HG03025 (cell line): ENCODE data around the gene NDUFA13.

Experiments used
- ATAC-seq: cut with Tn5 transposase; IDR thresholded peaks from one replicate; pipeline ENCODE4 v1.9.1; 2021; ENCODE audit warnings: mild to moderate bottlenecking, moderate library complexity; ENCODE audit not compliant: unreplicated experiment, low FRiP score

The NDUFA13 gene

DNA sequence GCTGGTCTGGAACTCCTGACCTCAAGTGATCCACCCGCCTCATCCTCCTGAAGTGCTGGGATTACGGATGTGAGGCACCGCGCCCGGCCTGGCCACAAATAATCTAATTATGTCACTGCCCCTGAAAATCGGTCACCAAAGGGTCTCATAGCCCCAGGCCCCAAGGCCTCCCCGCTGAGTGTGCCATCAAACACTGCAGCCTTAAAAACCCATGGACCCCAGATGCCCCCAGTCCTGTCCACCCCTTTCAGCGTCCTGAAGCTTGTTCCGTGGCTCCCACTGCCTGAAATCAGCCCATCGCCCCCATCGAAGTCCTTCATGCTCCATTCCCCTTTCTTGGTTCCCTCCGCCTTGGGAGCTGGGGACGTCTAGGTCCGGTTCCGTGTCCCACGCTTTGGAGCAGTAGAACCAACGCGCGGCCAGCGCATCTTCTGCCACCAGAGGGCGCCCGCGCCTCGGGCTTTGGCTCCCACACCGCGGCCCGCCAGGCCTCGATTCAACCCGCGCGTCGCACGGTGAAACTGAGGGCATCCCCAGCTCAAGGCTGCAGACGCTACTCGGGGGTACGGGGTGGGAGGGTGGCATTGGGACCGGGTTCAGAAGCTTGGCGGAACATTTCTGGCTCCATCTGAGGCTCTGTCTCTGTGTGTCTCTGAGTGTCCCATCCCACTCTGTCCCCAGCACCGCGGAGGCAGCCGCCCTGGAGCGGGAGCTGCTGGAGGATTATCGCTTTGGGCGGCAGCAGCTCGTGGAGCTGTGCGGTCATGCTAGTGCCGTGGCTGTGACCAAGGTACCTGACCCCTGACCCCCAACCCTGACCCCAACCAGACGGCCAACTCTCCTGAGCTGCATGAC, 16.2 kb downstream of the NDUFA13 start:
- no peak for ATAC-seq

DNA sequence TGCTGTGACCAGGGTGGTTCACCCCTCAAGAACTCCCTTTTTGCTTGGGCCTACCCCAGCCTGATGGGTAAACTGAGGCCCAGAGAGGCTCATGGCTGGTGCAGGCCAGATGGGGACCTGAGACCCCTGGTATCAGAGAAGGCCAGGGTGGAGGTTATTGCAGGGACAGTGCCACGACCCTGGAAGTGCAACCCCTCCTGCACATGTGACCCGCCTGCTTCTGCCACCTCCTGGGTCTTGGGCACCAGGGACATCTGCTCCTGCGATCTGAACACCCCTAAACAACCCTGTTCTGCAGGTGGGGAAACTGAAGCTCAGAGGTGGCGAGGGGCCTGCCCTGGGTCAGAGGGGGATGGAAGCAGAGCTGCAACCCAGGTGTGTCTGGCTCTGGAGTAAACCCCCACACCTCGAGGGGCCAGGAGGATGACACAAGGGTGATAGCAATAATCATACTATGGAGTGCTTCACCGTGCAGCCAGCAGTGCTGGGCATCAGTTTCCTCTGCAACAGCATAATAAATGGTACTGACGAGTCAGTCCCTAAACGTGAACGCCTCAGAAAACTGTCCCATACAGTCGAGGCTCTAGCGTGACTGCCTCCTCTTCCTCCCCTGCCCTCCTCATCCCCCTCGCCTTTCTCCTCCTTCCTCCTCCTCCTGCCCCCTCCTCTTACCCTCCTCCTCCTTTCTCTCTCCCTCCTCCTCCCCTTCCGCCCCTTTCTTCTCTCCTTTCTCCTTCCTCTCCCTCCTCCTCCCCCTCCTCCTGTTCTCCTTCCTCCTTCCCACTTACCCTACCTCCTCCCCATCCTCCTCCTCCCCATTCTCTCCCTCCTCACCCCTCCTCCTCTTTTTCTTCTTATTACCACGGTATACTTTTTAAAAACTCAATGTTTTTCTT, 17.0 kb downstream of the NDUFA13 start:
- ATAC-seq, result no peak

DNA sequence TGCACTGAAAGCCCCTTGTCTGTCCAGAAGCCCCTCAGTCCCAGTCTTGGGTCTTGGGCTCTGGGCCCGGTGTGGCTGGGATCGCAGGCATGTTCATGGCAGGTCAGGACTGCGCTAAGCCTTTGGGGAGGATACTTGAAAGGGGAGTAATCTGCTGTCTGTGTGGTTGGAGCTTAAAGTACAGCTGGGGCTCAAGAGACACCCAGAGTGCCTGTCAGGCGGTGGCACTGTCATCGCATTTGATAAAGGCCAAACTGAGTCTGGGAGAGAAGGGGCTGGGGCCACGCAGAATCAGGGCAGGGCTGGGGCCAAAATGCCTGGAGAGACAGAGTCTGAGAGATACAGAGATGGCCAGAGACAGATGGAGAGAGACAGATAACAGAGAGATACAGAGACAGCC, 17.8 kb downstream of the NDUFA13 start:
- no peak for ATAC-seq

DNA sequence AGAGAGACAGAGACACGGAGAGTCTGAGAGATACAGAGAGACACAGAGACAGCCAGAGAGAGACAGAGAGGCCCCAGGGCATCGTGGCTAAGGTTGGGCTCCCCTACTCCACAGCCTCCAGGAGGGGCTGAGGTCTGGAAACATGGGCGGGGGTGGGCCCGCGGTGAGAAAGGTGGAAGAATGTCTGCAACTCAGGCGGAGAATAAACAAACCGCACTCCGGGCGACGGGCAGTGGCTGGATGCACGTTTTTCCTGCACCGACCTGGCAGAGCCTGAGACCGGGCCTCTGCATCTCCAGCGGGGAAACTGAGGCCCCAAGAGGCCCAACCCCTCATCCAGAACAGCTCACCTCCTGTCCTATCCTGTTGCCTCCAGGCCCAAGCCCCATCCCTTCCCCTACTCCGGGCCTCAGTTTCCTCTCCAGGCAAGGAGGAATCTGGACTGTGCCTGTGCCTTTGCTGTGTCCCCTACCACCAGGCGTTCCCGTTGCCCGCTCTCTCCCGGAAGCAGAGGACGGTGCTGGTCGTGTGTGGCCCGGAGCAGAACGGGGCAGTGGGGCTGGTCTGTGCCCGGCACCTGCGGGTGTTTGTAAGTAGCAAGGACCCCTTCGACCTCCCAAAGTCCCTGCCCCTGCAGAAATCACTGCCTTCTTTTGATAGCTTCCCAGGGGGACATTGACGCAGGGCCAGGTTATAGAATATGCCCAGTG, 18.7 kb downstream of the NDUFA13 start:
- no peak for ATAC-seq

DNA sequence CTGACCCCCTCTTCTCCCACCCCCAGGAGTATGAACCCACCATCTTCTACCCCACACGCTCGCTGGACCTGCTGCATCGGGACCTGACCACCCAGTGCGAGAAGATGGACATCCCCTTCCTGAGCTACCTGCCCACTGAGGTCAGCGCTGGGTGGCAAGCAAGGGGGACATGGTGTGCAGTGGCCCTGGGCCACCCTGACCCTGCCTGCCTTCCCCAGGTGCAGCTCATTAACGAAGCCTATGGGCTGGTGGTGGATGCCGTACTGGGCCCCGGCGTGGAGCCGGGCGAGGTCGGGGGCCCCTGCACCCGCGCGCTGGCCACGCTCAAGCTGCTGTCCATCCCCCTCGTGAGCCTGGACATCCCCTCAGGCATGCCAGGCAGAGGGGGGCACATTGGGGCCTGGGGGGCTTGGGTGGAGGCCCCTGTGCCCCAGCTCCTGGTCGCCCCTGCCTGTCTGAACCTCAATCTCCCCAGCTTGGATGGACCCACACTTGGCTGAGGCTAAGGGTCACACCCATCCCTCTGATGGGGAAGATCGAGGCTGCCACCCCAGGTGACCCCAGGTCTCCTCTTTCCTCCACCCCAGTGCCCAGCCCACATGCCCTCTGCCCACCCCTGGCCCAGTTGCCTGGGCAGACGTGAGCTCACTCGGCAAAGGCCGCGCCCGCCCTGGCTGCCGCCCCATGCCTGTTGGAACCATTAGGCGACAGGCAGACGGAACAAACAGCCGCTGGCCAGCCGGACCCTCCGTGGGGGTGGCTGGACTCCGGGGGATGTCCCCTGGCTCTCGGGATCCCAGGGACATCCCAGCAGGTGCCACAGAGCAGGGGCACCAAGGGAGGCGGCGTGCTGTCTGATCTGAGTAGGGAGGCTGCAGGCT, 19.5 kb downstream of the NDUFA13 start:
- no peak for ATAC-seq

DNA sequence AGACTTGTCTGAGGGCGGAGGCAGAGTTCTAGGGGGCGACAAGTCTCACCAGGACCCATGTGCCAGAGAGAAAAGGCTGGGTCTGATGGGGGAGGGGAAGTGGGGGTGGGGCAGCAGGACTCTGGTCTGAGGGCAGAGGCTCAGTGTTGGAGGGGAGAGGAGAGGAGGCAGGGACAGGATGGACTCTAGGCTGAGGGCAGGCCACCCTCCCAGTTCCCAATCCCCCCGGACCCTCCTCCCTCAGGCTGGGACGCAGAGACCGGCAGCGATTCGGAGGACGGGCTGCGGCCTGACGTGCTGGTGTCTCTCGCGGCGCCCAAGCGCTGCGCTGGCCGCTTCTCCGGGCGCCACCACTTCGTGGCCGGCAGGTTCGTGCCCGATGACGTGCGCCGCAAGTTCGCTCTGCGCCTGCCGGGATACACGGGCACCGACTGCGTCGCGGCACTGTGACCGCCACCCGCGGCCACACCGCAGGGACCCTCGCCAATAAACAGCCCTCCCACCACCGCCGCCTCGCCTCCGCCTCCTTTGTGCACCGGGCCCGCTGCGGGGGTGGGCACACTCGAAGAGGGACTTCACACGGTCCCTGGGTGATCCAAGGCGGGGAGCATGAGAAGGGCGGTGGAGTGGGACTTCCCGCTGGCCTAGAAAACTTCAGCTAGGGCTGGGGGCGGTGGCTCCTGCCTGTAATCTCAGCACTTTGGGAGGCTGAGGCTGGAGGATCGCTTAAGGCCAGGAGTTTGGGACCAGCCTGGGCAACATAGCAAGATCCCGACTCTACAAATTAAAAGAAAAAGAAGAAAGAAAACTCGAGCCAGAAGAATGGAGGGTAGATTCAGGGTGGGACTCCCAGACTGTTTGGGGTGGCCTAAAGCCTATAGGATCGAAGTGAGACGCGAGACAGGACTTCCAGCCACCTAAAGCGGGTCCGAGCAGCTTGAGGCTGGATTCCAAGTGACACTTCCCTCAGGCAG, 21.3 kb downstream of the NDUFA13 start:
- ATAC-seq, result no peak

DNA sequence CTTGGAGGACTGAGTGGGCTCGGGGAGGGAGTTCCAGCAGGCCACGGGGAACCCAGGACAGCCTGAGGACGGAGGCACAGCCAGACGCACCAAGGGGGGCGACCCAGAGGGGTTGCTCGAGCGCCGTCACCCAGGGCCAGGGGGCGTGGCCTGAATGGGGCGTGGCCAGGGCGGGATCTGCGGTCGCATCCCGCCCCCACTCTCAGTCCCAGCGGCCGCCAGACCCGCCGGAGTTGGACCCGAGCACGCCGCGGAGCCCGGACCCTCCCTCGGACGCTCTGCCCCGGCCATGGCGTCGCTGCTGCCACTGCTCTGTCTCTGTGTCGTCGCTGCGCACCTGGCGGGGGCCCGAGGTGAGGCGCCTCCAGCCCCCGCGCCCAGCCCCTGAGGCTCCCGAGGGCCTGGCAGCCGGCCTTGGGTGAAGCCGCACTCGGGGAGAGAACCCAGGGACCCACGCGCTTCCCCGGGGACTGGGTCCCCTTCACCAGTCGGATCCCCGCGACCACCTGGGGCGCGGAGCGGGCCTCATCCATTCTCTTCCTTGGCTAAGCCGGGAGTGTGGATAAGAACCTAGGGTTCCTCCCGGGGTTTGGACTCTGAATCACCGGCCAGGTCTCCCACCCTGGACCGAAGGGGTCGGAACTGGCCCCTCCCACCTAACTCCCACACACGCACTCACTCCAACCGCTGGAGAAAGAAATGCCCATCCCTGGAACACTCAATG, 22.2 kb downstream of the NDUFA13 start, which contains the start of gene CILP2:
CILP2 (plus strand) TSS at position 205 of the 724 bp plus-strand sequence; CDS start at position 290, 85 bp downstream.
- no peak for ATAC-seq

DNA sequence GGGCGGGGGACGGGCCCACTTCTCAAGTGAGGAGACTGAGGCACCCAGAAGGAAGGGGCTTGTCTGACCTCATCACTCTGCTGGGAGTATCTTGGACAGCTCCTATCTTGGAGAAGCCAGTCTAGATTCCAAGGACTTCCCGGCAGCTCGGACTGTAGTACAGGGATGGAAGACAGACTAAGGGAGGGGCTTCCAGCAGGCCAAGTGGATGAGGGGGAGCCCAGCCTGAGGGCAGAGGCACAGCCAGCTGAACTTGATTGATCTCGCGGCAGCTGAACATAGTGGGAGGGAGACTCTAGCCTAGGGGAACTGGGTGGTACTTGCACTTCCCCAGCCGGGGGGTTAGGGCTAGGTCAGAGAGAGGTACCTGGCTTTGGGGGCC, 22.8 kb downstream of the NDUFA13 start:
- ATAC-seq, result no peak

DNA sequence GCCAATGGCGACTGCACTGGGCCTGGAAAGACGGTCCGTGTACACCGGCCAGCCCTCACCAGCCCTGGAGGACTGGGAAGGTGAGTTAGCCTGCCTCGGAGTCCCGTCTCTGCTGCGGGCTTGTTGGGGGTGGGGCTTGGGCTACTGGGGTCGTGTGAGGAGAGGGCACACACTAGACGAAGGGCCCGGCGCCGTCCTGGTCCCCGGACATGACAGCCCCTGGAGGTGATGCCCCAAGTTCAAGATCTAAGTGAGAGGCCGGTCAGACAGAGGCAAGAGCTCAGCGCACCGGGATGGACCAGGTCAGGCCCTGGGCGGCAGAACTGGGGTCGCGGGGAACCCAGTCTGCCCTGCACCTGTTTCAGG, 23.7 kb downstream of the NDUFA13 start:
- no peak for ATAC-seq

DNA sequence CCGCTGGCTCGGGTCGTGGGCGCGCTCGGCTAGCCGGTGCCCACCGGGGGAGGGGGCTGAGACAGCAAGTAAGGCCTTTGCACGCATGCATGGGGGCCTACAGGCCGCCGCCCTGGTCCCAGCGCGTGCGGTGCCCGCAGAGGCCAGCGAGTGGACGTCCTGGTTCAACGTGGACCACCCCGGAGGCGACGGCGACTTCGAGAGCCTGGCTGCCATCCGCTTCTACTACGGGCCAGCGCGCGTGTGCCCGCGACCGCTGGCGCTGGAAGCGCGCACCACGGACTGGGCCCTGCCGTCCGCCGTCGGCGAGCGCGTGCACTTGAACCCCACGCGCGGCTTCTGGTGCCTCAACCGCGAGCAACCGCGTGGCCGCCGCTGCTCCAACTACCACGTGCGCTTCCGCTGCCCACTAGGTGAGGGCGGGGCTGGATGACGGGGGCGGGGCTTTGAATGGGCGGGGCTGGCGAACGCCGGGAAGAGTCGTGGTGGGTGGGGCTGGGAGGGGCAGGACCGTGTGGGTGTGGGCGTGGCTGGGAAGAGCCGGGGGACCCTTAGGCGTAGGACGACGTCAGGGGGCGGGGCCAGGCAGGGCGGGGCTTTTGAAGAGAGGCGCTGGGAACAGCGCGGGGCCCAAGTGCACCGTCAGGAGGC, 24.2 kb downstream of the NDUFA13 start:
- no peak for ATAC-seq

DNA sequence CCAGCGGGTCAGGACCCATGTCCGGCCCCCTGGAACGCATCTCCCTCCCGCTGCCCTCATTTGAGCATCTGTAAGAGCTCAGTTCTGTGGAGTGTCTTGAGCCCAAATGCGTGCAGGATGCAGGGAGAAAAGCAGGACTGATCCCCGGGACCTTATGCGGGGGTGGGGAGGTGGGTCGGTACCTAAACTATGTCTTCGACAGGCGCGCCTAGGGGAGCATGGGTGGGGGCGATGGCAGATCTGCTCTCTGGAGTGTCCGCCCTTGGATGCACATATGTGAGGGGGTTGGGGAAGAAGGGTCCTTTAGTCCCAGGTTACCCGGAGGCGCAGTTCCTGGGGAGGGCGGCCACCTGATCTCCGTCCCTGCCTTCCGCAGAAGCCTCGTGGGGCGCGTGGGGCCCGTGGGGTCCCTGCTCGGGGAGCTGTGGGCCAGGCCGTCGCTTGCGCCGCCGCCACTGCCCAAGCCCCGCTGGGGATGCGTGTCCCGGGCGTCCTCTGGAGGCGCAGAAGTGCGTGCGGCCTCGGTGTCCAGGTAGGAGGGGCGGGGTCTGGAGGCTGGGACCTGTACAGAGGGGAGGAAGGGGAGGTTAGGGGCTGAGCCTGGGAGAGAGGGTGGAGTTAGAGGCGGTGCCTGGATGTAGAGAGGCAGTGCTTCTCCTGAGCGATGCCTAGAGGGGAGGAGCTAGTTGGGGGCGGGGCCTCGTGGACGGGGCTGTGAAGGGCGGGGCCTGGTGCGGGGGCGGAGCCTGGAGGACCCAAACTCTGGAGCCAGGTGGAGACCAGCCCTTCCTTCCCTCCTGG, 24.9 kb downstream of the NDUFA13 start:
- no peak for ATAC-seq

DNA sequence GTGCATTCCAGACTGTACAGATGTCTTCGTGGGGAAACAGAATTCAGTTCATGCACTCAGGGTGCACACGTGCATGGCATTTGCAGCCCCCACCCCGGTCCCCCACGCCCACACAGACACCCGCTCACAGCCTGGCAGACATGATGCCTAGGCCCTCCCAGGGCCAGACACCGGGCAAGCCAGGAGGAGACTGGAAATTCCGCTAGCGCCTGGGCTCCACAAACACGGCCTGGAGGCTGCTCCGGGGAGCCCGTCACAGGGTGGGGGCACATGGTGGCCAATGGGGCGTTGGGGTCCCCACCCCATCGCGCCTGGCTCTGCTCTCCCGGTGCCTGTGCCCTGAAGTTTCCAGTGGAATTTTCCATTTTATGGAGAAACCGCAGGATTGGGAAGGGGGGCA, 25.6 kb downstream of the NDUFA13 start:
- no peak for ATAC-seq

DNA sequence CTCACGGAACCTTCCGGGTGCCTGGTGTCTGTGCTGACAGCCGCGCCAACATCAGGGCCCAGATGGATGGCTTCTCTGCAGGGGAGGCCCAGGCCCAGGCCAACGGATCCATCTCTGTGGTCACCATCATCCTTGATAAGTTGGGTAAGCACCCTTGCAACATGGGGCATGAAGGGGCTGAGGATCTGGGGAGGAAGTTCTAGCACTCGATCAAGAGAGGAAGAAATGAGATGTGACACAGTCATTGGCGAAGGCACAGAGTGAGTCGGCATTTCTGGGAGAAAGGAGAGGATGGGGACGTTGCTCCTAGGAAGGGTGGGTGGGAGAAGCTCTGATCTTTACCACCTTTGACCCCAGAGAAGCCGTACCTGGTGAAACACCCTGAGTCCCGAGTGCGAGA, 26.5 kb downstream of the NDUFA13 start:
- no peak for ATAC-seq

DNA sequence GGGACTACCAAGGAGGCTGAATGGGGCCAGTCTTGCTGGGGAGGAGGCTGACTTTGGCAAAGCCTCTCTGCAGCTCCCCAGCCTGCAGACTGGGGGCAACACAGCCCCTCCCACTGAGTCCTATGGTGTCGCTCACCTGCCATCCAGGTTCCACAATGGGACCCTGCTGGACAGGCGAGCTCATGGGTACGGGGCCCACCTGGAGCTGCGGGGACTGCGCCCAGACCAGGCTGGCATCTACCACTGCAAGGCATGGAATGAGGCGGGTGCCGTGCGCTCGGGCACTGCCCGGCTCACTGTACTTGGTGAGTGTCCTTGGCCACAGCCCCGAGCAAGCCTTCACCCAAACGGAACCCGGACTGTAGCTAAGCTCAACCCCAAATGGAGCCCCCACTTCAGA, 27.1 kb downstream of the NDUFA13 start:
- ATAC-seq, result no peak

DNA sequence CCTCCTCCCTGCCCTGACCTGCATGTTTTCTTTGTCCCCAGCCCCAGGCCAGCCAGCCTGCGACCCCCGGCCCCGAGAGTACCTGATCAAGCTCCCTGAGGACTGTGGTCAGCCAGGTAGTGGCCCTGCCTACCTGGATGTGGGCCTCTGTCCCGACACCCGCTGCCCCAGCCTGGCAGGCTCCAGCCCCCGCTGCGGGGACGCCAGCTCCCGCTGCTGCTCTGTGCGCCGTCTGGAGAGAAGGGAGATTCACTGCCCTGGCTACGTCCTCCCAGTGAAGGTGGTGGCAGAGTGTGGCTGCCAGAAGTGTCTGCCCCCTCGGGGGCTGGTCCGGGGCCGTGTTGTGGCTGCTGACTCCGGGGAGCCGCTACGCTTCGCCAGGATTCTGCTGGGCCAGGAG, 27.6 kb downstream of the NDUFA13 start:
- no peak for ATAC-seq

DNA sequence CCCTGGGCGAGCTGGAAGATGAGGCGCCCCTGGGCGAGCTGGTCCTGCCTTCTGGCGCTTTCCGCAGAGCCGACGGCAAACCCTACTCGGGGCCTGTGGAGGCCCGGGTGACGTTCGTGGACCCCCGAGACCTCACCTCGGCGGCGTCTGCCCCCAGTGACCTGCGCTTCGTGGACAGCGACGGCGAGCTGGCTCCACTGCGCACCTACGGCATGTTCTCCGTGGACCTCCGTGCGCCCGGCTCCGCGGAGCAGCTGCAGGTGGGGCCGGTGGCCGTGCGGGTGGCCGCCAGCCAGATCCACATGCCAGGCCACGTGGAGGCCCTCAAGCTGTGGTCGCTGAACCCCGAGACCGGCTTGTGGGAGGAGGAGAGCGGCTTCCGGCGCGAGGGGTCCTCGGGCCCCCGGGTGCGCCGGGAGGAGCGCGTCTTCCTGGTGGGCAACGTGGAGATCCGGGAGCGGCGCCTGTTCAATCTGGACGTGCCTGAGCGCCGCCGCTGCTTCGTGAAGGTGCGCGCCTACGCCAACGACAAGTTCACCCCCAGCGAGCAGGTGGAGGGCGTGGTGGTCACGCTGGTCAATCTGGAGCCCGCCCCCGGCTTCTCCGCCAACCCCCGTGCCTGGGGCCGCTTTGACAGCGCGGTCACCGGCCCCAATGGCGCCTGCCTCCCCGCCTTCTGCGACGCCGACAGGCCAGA, 28.4 kb downstream of the NDUFA13 start:
- ATAC-seq, result no peak
